ENCODE data around the gene OCA2. TPM values are rescaled to one million over a fixed set of nuclear protein-coding genes. Genes with fewer than 3 reads are reported as not detected.

OCA2 gene
- total and polyA plus RNA-seq, 2 of the 8 experiments (the other 6 are each of a cell fraction or from before 2014, with no cell fraction given): 0.20 TPM

DNA sequence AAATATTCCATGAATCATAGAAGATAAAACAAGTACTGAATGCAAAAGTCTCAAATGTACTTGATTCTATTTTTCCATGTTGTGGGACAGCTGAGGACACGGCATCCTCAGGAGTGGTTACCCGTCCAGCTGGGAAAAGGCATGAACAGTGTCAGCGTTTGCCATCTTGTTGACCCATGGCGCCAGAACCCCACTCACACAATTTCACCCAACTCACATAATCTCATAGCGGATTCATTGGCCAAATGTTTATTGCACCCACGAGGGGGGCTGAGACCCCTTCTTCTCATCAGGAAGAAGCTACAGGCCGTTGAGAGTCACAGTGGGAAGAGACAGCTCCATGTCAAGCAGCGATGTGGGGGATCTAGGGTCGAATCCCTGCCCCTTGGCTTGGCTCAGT is 72.9 kb downstream of the OCA2 start:
- H4K20me1 ChIP-seq (replicated peaks in 1 of 2; ENCODE audit: control insufficient read depth in 1 of 2, insufficient read depth in 2 of 2, low read length in 2 of 2): no peaks in the 10 kb centered on the region
- H4K8ac ChIP-seq (ENCODE audit: extremely low read depth, insufficient read depth, low read length): no peak overlapping the region; the same call in 1 of the 2 replicates
- no peaks in the 10 kb centered on the region for H3K27me3 ChIP-seq (replicated peaks in 1 of 4; ENCODE audit: control insufficient read depth in 3 of 4, extremely low read depth in 1 of 4, insufficient read depth in 3 of 4, low read length in 3 of 4)
- no peak for TF ChIP-seq TEAD4 (IDR thresholded peaks at IDR 0.05; ENCODE audit: low read depth, low read length)
- no peak for TF ChIP-seq EZH2 (IDR thresholded peaks at IDR 0.05; ENCODE audit: low read depth, low read length, severe bottlenecking)
- TF ChIP-seq, protein P1, sequence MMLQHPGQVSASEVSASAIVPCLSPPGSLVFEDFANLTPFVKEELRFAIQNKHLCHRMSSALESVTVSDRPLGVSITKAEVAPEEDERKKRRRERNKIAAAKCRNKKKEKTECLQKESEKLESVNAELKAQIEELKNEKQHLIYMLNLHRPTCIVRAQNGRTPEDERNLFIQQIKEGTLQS (IDR thresholded peaks at IDR 0.05; ENCODE audit: insufficient read depth, low read depth, low read length): no peak
- no peaks in the 10 kb centered on the region for H3K36me3 ChIP-seq (ENCODE audit: control insufficient read depth in 2 of 4, insufficient read depth in 4 of 4, low read length in 3 of 4)
- no peak overlapping the region for H2BK12ac ChIP-seq (ENCODE audit: low read depth, low read length)
- no peak overlapping the region for H3K4me2 ChIP-seq (ENCODE audit: insufficient read depth in 1 of 2, low read depth in 2 of 2, low read length in 2 of 2)
- no peak overlapping the region for H3K4me3 ChIP-seq (ENCODE audit: extremely low read depth in 1 of 4, insufficient read depth in 2 of 4, low read depth in 3 of 4, low read length in 4 of 4)
- H3K9me3 ChIP-seq (ENCODE audit: insufficient read depth in 2 of 2, low read depth in 1 of 2, low read length in 1 of 2): no peaks in the 10 kb centered on the region
- no peak overlapping the region for H2BK120ac ChIP-seq (replicated peaks; ENCODE audit: low read depth, low read length)
- no peak overlapping the region for H2AK5ac ChIP-seq (ENCODE audit: low read depth, low read length)
- no peak overlapping the region for H2BK20ac ChIP-seq (ENCODE audit: low read length)
- ChIA-PET POLR2A (ENCODE audit: partially characterized antibody) (no interaction called here), CTCF (ENCODE audit: partially characterized antibody) (interaction anchor here (0.5 to 1.2 kb wide), 3 partner anchors 49 to 1135 kb away, joined by 3 read pairs; no protein-coding TSS in a partner anchor)
- no peak overlapping the region for H4K91ac ChIP-seq (replicated peaks; ENCODE audit: insufficient read length, low read length)
- H3K27ac ChIP-seq (ENCODE audit: low read depth, low read length): no peak overlapping the region
- H3K23ac ChIP-seq (ENCODE audit: insufficient read length): no peak overlapping the region
- H3K79me2 ChIP-seq (ENCODE audit: control insufficient read depth in 1 of 2, insufficient read depth in 2 of 2, low read length in 2 of 2): no peaks in the 10 kb centered on the region
- no peak overlapping the region for H3K56ac ChIP-seq (replicated peaks; ENCODE audit: insufficient read length, low read depth, low read length)
- H3K4ac ChIP-seq (replicated peaks; ENCODE audit: insufficient read length, low read depth, low read length): no peak overlapping the region
- no peaks in the 10 kb centered on the region for H3K79me1 ChIP-seq (ENCODE audit: low read depth, low read length)
- H4K5ac ChIP-seq (ENCODE audit: insufficient read length, low read depth, low read length): no peak overlapping the region
- DNase-seq (ENCODE audit: low read depth in 1 of 2, low spot score in 2 of 2) (no peak), FAIRE-seq (no peak)
- H2AFZ ChIP-seq (ENCODE audit: low read length): no peak overlapping the region
- H3K14ac ChIP-seq (ENCODE audit: insufficient read length): no peak overlapping the region
- WGBS, 2 experiments (ENCODE audit: extremely low coverage in 1 of 2, insufficient coverage in 1 of 2, insufficient read length in 1 of 2, insufficient replicate concordance in 2 of 2, low coverage in 1 of 2, low lambda C conversion rate in 2 of 2, missing lambda C conversion rate in 1 of 2): 85% methylated on average over 9 of the region's 9 CpGs; no CpG with 5 or more reads in 1 of the 2 experiments
- H3K23me2 ChIP-seq (ENCODE audit: low read depth, low read length): no peaks in the 10 kb centered on the region
- no peak overlapping the region for H2BK15ac ChIP-seq (ENCODE audit: low read length)
- H3K18ac ChIP-seq (ENCODE audit: extremely low read depth, low read length): no peak overlapping the region
- no peak overlapping the region for H2BK5ac ChIP-seq (ENCODE audit: low read depth, low read length)
- H3K4me1 ChIP-seq (replicated peaks in 1 of 4; ENCODE audit: control insufficient read depth in 3 of 4, insufficient read depth in 4 of 4, low read length in 3 of 4): peaks cover 0 to 3% (median 1%) of the 10 kb centered on the region in 4 experiments; a peak in 3 of 7 replicates
- no peak overlapping the region for H3K9ac ChIP-seq (replicated peaks in 1 of 4; ENCODE audit: extremely low read depth in 1 of 4, low read depth in 3 of 4, low read length in 3 of 4)

Data from H1 (cell line).